ENCODE measurements around the gene SEPSECS.

DNA sequence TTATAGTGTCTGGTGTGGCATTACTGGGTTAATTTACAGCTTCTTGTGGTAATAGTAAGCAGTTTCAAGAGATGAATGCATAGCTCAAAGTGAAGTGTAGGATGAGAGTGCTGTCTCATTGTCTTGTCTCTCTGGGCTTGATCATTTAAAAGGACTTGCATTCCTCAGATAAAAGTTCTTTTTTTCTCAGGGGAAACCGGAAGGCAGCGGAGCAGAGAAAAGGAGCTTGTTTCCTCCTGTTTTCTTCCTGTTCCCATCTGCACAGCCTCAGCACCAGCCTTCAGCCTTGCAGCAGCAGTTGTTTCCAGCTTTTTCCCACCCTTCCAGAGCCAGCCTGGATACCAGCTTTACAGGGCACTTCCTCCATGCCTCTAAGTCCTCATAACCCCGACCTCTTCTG, 68.1 kb downstream of the SEPSECS start:
- TF ChIP-seq, protein P1, sequence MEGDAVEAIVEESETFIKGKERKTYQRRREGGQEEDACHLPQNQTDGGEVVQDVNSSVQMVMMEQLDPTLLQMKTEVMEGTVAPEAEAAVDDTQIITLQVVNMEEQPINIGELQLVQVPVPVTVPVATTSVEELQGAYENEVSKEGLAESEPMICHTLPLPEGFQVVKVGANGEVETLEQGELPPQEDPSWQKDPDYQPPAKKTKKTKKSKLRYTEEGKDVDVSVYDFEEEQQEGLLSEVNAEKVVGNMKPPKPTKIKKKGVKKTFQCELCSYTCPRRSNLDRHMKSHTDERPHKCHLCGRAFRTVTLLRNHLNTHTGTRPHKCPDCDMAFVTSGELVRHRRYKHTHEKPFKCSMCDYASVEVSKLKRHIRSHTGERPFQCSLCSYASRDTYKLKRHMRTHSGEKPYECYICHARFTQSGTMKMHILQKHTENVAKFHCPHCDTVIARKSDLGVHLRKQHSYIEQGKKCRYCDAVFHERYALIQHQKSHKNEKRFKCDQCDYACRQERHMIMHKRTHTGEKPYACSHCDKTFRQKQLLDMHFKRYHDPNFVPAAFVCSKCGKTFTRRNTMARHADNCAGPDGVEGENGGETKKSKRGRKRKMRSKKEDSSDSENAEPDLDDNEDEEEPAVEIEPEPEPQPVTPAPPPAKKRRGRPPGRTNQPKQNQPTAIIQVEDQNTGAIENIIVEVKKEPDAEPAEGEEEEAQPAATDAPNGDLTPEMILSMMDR (IDR thresholded peaks at IDR 0.05 in 4 of 5, conservative IDR thresholded peaks at IDR 0.05 in 1 of 5) = no peak
- TF ChIP-seq POLR2A (IDR thresholded peaks at IDR 0.05) = no peak
